K562 treated with DMSO at 1 percent for 24 hours (cell line): Measurements from ENCODE around the gene MMEL1. TPM values are rescaled to one million over a fixed set of nuclear protein-coding genes. Genes with fewer than 3 reads are reported as not detected.

Experiments
- total RNA-seq: library from RNA; unstranded; fragments of 300-600 nt; gene quantifications from 2 replicates; pipeline ENCODE4 v1.2.3, GENCODE V29; 2022; ENCODE audit warnings: low read depth; ENCODE audit not compliant: insufficient read depth

Gene MMEL1, protein sequence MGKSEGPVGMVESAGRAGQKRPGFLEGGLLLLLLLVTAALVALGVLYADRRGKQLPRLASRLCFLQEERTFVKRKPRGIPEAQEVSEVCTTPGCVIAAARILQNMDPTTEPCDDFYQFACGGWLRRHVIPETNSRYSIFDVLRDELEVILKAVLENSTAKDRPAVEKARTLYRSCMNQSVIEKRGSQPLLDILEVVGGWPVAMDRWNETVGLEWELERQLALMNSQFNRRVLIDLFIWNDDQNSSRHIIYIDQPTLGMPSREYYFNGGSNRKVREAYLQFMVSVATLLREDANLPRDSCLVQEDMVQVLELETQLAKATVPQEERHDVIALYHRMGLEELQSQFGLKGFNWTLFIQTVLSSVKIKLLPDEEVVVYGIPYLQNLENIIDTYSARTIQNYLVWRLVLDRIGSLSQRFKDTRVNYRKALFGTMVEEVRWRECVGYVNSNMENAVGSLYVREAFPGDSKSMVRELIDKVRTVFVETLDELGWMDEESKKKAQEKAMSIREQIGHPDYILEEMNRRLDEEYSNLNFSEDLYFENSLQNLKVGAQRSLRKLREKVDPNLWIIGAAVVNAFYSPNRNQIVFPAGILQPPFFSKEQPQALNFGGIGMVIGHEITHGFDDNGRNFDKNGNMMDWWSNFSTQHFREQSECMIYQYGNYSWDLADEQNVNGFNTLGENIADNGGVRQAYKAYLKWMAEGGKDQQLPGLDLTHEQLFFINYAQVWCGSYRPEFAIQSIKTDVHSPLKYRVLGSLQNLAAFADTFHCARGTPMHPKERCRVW
- total RNA-seq: 0.96 TPM in 1 of 2 replicates, not detected in the other

DNA sequence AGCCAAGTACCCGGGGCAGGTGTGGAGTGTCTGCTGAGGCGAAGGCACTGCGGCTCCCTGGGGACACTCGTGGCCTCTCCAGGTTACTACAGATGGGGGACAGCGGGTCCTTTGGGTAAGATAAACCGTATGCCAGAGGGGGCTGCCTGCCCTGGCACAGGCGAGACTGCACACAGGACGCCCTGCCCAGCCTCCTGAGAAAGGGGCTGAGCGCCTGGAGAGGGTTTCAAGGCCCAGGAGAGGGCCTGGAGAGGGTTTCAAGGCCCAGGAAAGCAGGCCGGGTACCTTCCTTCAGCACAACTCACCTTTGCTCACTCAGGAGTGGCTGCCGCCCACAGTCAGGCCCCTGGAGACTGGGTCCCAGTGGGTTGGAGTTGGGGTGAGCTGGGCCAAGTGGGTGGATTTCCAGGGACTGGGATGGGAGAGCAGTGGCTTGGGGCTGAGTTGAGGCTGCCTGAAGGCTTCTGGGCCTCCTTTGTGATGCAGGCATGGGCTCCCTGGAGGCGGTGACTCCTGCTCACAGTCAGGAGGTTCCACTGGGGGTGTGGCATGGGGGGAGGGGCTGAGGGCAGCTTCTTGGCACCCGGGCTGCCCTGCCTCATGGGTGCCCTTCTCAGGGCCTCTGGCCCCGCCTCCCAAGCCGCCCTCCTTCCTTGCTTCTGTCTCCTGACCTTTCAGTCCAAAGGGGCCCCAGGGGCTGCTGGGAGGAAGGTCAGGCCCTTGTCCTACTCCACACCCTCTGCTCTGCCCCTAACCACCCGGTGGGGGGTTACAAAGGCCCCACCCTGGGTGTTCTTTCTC is at the start of gene MMEL1:
Gene MMEL1 (minus strand): TSS at position 456 of the 801 bp plus-strand sequence. CDS start 3,532 bp downstream, outside the sequence.

DNA sequence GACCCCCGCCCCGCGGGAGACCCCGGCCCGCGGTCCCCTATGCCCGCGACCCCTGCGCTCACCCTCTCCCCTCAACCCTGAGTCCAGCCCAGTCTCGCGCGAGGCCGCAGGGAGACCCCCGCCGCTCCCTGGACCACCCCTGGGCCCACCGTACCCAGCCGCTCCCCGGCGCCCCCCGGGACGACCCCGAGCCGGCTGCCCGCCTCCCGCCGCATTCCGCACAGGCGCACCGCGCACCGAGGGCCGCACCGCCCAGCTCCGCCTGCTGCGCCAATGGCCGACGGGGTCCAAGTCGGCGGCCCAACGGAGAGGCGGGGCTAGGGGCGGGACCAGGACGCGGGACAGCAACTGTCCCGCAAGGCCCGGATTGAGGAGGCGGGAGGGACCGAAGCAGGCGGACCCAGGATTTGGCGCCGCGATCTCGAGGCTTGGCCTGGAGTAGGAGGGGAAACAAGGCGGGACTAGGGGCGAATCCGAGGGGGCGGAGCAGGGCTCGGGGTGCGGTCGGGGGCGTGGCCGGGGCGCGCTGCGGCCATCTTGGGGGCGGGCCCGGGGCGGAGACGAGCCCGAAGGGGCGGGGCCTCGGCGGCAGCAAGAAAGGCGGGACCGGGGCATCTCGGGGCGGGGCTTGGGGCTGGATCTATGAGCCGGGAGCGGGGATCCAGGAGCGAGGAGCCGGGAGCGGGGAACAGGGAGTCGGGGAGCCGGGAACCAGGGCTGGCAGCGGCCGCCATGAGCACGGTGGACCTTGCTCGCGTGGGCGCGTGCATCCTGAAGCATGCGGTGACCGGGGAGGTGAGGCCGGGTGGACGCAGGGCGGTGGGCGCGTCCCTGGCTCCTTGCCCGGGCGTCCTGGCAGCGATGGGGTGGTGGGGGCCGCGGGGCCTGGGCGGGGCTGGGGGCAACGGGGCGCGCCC is 46.4 kb downstream of the MMEL1 start, which contains the start of gene PRXL2B:
Gene PRXL2B (plus strand): TSS at position 624 of the 917 bp plus-strand sequence. CDS start 109 bp downstream, at position 733.

DNA sequence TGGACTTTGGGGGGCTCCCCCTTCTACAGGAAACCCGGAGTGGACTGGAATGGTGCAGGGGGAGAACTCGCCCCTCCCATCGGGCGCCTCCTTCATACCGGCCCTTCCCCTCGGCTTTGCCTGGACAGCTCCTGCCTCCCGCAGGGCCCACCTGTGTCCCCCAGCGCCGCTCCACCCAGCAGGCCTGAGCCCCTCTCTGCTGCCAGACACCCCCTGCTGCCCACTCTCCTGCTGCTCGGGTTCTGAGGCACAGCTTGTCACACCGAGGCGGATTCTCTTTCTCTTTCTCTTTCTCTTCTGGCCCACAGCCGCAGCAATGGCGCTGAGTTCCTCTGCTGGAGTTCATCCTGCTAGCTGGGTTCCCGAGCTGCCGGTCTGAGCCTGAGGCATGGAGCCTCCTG is 76.5 kb downstream of the MMEL1 start, which contains the start of gene TNFRSF14:
Gene TNFRSF14 (plus strand): TSS at position 95 of the 401 bp plus-strand sequence. CDS start 294 bp downstream, at position 389.

Other genes with a start within 250 kb of the MMEL1 start
- gene MORN1, start 241.5 kb downstream of the MMEL1 start, total RNA-seq: 4.3 and 5.9 TPM in 2 replicates
- 74.0 and 84.7 TPM in 2 replicates for gene RER1, start 241.2 kb downstream of the MMEL1 start, total RNA-seq
- 13.8 and 15.6 TPM in 2 replicates for gene PEX10, start 220.5 kb downstream of the MMEL1 start, total RNA-seq
- gene PLCH2, start 156.7 kb downstream of the MMEL1 start, total RNA-seq: not detected in 2 replicates
- gene PANK4, start 106.4 kb downstream of the MMEL1 start, total RNA-seq: 37.7 and 42.4 TPM in 2 replicates
- gene HES5, start 102.8 kb downstream of the MMEL1 start, total RNA-seq: not detected in 2 replicates
- gene TNFRSF14, start 76.6 kb downstream of the MMEL1 start, total RNA-seq: 11.8 and 12.1 TPM in 2 replicates
- 19.6 and 23.0 TPM in 2 replicates for gene PRXL2B, start 46.2 kb downstream of the MMEL1 start, total RNA-seq
- 0.10 TPM in 2 replicates for gene TTC34, start 168.7 kb upstream of the MMEL1 start, total RNA-seq